ENCODE results near the gene MTMR11. TPM values are rescaled to one million over a fixed set of nuclear protein-coding genes. Genes with fewer than 3 reads are reported as not detected.

Gene MTMR11
- total RNA-seq, 1 donor from 2014 or later = 14.1 TPM

DNA sequence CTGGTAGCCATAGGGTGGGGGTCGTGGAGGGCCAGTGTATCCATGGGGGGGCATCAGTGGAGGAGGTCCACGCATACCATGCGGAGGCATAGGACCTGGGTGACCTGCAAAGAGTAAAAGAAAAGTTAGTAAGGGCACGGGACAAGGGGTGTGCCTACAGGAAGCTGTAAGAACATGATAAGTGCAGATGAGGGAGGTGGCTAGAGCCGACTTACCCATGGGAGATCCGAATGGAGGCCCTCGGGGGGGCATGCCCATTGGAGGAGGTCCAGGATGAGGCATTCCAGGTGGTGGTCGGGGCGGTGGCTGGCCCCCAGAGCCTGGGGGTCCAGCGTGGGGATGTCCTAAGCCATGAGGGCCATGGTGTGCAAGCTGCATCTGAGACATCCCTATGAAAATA, 13.1 kb downstream of the MTMR11 start:
- TF ChIP-seq, protein P1, sequence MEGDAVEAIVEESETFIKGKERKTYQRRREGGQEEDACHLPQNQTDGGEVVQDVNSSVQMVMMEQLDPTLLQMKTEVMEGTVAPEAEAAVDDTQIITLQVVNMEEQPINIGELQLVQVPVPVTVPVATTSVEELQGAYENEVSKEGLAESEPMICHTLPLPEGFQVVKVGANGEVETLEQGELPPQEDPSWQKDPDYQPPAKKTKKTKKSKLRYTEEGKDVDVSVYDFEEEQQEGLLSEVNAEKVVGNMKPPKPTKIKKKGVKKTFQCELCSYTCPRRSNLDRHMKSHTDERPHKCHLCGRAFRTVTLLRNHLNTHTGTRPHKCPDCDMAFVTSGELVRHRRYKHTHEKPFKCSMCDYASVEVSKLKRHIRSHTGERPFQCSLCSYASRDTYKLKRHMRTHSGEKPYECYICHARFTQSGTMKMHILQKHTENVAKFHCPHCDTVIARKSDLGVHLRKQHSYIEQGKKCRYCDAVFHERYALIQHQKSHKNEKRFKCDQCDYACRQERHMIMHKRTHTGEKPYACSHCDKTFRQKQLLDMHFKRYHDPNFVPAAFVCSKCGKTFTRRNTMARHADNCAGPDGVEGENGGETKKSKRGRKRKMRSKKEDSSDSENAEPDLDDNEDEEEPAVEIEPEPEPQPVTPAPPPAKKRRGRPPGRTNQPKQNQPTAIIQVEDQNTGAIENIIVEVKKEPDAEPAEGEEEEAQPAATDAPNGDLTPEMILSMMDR (IDR thresholded peaks at IDR 0.05; ENCODE audit: insufficient read depth, low read length, poor library complexity, severe bottlenecking) = no peak
- DNase-seq (ENCODE audit: low read depth) = no peak
- H3K27me3 ChIP-seq (ENCODE audit: control insufficient read depth, insufficient read depth, low read length) = no peaks in the 10 kb centered on the region
- no peak overlapping the region for H3K4me3 ChIP-seq (ENCODE audit: low read depth, low read length)
- no peaks in the 10 kb centered on the region for H3K36me3 ChIP-seq (ENCODE audit: control insufficient read depth, insufficient read depth, low read length)

DNA sequence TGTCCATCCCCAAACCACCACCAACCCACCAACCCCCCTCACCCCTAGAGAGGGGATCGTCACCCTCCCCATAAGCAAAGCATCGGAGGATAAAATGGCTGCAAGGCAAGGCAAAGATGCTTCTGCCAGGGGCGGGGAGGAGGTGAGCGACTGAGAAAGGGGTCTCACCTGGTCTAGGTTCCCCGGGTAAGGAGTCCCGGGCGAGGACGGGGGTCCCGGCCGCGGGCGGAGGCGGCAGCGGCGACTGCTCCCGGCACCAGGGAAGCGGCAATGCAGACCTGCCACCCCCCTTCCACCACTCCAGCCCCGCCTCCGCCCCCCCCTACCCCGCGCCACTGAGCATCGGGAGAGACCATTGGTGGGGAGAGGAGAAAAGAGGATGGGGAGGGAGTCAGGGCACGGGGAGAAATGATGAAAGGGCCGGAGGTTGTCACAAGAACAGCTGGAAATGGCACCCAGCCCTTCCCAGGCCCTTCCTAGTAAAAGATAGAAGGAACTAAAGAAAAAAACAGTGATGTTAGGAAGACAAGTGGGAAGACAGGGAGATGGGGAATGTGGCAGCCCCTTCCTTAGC, 19.0 kb downstream of the MTMR11 start, which contains the start of gene SV2A:
SV2A (minus strand) TSS at position 274 of the 574 bp plus-strand sequence. CDS start 4,004 bp downstream, outside the sequence.
- no peaks in the 10 kb centered on the region for H3K36me3 ChIP-seq (ENCODE audit: control insufficient read depth, insufficient read depth, low read length)
- H3K27me3 ChIP-seq (ENCODE audit: control insufficient read depth, insufficient read depth, low read length) = no peaks in the 10 kb centered on the region
- no peak for DNase-seq (ENCODE audit: low read depth)
- TF ChIP-seq, protein P1 (IDR thresholded peaks at IDR 0.05; ENCODE audit: insufficient read depth, low read length, poor library complexity, severe bottlenecking) = no peak
- peak within 1 kb of the TSS; percentile 70 for H3K4me3 ChIP-seq (ENCODE audit: low read depth, low read length)

DNA sequence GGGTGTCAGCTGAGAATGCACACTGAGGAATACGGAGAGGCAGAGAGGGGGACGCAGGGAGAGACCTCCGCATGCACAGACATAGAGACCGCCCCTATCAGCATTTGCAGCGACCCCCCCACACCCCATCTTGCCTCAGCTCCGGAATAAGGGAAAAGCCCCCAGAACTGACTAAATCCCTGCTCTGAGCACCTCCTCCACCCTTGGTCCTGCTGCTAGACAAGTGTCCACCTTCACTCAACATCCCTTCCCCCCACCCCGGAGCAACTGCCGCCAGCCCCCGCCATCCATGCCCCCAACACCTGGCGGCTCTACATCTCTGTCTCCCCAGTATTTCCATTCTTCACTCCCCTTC, 19.8 kb downstream of the MTMR11 start:
- Histone ChIP-seq H3K27me3 (ENCODE audit: control insufficient read depth, insufficient read depth, low read length) (no peaks in the 10 kb centered on the region), H3K36me3 (ENCODE audit: control insufficient read depth, insufficient read depth, low read length) (no peaks in the 10 kb centered on the region), H3K4me3 (ENCODE audit: low read depth, low read length) (peak overlapping the region; percentile 70)
- DNase-seq (ENCODE audit: low read depth) = no peak
- TF ChIP-seq, protein P1 (IDR thresholded peaks at IDR 0.05; ENCODE audit: insufficient read depth, low read length, poor library complexity, severe bottlenecking) = no peak

DNA sequence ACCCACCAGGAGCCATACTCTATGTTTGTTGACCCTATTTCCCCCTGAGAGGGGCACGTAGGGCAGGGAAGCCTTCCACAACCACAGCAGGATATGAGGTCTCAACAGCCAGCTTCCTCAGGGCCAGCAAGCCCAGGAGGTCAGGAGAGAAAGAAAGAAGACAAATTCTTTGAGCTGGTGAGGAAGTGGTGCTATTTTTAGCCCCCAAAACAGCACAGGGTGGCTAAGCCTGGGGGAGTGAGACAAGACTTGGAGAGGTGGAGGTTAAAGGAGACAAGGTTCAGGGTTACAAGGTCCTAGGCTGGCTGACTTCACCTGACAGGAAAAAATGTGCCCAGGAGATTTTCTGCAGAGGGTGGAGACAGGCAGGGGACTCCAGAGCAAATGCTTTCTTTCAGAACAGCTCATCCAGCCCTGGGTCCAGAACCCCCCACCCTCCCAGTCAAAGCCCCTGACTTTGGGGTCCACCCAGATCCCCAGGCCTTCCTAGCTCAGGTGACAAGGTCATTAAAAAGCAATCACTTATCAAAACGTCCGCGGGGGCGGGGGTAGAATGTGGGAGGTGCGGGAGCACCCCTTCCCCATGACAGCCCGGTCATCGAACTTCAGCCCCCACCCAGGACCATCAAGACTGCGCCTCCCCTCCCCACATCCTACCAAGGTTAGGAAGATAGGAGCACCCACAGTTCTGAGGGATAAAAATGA, 20.3 kb downstream of the MTMR11 start:
- TF ChIP-seq, protein P1 (IDR thresholded peaks at IDR 0.05; ENCODE audit: insufficient read depth, low read length, poor library complexity, severe bottlenecking) = no peak
- Histone ChIP-seq H3K27me3 (ENCODE audit: control insufficient read depth, insufficient read depth, low read length) (no peaks in the 10 kb centered on the region), H3K4me3 (ENCODE audit: low read depth, low read length) (peak overlapping the region; percentile 70)

DNA sequence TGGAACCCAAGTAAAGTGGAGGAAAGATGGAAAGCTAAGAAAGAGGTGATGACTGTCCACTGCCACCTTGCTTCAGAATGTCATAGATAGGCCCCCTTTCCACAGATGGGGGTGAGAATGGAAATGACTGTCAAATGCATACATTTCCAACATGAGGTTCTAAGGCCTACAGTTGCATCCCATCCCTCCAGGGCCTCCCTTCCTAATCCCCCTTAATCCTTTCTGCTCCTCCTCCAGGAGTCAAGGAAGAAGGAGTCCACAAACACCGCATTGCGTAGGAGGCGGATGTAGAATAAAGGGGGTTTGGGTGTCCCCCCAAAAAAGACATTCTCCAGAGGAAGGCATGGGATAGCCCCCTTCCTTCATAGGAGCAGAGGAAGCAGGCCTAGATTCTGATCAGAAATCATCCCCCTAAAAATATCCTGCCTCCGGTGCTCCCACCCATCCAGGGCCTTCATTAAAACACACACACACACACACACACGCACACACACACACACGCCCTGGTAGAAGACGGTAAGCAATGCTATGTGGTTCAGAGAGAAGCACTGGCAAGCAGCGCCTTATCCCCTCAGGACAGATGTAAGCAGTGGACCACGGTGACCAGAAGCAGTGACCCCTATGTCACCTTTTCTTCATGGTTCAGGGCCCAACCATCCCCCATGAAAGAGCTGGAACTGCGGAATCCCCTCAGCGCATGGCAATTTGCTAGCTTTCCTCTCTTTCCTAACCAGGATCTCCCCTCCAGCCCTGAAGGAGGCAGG, 21.1 kb downstream of the MTMR11 start:
- Histone ChIP-seq H3K27me3 (ENCODE audit: control insufficient read depth, insufficient read depth, low read length) (no peaks in the 10 kb centered on the region), H3K4me3 (ENCODE audit: low read depth, low read length) (no peak overlapping the region), H3K36me3 (ENCODE audit: control insufficient read depth, insufficient read depth, low read length) (no peaks in the 10 kb centered on the region)
- TF ChIP-seq, protein P1 (IDR thresholded peaks at IDR 0.05; ENCODE audit: insufficient read depth, low read length, poor library complexity, severe bottlenecking) = no peak
- no peak for DNase-seq (ENCODE audit: low read depth)

More for the DNA sequence above, 20.3 kb downstream of the MTMR11 start:
- DNase-seq (ENCODE audit: low read depth) = no peak
- no peaks in the 10 kb centered on the region for H3K36me3 ChIP-seq (ENCODE audit: control insufficient read depth, insufficient read depth, low read length)
